Panc1 (cell line): ENCODE data around the gene TSPY8.
"Not testable (repeated sequence)": the region's sequence is repeated elsewhere in the genome, so short reads cannot be mapped to it uniquely, and the experiment has no call there.

Source experiments
- TCF7L2 ChIP-seq: IDR thresholded peaks from 2 replicates; pipeline ENCODE4 v1.6.1; 2011; ENCODE audit warnings: mild to moderate bottlenecking, low read depth, low read length, inconsistent platforms
- TF ChIP-seq, protein P1 (sequence below): fragments of 450-650 bp; IDR thresholded peaks from 2 replicates; pipeline ENCODE4 v1.5.1; 2017; ENCODE audit warnings: mild to moderate bottlenecking

DNA sequence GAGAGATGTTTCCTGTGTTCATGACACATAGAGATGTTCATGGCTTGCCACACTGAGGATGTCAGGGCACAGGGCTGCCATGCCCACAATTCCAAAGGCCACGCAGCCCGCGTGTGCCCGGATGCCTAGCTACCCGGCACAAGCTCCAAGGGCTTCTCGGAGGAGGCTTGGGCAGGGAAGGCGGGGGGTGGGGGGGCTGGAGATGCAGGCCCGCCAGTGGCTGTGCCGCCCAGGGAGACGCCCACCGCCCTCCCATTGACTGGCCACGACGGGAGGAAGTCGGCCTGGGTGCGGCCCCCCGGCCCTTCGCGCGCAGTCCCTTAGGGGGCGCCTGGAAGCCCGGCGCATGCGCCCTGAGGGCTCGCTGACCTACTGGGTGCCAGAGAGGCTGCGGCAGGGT lies at the start of gene TSPY8:
- TF ChIP-seq, protein P1, sequence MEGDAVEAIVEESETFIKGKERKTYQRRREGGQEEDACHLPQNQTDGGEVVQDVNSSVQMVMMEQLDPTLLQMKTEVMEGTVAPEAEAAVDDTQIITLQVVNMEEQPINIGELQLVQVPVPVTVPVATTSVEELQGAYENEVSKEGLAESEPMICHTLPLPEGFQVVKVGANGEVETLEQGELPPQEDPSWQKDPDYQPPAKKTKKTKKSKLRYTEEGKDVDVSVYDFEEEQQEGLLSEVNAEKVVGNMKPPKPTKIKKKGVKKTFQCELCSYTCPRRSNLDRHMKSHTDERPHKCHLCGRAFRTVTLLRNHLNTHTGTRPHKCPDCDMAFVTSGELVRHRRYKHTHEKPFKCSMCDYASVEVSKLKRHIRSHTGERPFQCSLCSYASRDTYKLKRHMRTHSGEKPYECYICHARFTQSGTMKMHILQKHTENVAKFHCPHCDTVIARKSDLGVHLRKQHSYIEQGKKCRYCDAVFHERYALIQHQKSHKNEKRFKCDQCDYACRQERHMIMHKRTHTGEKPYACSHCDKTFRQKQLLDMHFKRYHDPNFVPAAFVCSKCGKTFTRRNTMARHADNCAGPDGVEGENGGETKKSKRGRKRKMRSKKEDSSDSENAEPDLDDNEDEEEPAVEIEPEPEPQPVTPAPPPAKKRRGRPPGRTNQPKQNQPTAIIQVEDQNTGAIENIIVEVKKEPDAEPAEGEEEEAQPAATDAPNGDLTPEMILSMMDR: not testable (repeated sequence)
- TF ChIP-seq TCF7L2: not testable (repeated sequence)
